ENCODE data around the gene ISLR2.

GRCh38 chr15:74124759-74125158 is 5.6 kb upstream of the ISLR2 start:
- TF ChIP-seq EZH2 (IDR thresholded peaks at IDR 0.05; ENCODE audit: borderline replicate concordance, low read depth, low read length, poor library complexity, severe bottlenecking) (no peak), CTCF (conservative IDR thresholded peaks at IDR 0.05; ENCODE audit: low read depth, low read length) (no peak)
